Activated naive CD8-positive, alpha-beta T cell treated with anti-CD3 and anti-CD28 coated beads, Interleukin-2, amount 50 U/mL, for 16 hours (primary cell): ENCODE results near the gene SNTA1.
"Not testable (repeated sequence)": the region's sequence is repeated elsewhere in the genome, so short reads cannot be mapped to it uniquely, and the experiment has no call there.

Experiments used
- DNase-seq: peaks from one replicate; pipeline ENCODE4 v3.0.0-alpha.2; 2020; ENCODE audit warnings: low read depth, low spot score

The SNTA1 gene

DNA sequence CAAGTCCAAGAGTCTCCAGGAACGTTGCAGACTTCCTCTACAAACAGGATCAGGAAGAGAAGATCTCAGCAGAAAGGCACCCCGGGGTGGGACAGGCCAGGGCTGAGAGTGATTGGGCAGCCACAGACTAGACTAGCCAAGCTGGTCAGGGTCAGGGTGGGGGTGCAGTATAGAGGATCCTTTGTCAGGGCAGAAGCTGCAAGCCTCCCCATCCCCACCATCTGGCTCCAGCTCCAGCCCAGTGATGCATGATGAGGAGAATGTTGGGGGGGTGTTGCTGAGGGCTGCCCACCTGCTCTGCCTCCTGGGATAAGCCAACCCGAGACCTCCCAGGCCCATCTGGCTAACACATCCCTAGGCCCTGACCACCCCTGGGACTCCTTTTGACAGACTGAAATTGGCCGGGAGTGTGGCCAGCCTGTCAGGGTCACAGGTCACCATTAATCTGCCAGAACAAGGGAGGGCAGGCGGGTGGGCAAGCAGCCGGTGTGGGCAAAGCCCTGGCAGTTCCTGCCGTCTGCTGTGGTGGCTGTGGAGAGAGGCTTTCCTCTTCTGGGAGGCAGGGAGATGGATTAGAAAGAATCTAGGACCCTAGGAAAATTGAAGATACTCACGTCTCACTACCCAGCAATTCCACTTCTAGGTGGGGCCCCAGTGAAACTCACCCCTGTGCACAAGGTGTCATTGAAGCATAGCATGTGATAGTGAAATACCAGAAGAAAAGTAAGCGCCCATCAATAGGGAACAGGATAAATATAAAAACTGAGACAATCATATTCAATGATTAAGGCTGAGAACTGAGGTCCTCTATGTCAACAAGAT lies 22.1 kb upstream of the SNTA1 start:
- no peak for DNase-seq

DNA sequence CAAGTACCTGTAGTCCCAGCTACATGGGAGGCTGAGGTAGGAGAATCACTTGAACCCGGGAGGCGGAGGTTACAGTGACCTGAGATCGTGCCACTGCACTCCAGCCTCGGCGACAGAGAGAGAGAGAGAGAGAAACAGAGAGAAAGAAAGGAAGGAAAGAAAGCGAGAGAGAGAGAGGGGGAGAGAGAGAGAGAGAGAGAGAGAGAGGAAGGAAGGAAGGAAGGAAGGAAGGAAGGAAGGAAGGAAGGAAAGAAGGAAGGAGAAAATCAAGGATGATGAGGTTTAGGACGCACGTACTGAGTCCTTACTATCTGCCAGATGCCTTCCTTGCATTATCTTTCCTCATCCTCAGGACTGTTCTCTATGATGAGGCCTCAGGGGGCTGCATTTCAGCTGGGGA lies 21.2 kb upstream of the SNTA1 start:
- DNase-seq: not testable (repeated sequence)

DNA sequence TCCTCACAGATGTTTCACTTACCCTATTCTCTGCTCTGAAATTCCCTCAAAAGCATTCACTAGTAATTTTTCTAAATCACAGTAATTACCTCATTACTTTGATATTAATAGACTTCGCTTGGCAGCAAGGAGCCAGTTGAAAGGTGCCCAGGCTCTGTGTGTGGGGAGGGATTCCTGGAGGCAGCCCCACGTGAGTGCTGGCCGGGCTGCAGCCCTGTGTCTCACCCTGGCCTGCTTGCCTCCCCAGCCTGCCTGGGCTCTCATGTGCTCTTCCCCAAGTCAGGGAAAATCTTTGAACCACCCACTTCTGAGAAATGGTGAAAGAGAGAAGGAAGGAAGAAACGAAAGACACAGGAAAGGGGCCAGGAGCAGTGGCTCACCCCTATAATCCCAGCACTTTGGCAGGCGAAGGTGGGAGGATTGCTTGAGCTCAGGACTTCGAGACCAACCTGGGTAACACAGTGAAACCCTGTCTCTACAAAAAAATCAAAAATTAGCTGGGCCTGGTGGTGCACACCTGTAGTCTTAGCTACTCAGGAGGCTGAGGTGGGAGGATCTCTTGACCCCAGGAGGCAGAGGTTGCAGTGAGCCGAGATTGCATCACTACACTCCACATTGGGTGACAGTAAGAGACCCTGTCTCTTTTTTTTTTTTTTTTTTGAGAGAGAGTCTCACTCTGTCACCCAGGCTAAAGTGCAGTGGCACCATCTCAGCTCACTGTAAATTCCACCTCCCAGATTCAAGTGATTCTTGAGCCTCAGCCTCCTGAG lies 20.0 kb upstream of the SNTA1 start:
- DNase-seq: no peak

DNA sequence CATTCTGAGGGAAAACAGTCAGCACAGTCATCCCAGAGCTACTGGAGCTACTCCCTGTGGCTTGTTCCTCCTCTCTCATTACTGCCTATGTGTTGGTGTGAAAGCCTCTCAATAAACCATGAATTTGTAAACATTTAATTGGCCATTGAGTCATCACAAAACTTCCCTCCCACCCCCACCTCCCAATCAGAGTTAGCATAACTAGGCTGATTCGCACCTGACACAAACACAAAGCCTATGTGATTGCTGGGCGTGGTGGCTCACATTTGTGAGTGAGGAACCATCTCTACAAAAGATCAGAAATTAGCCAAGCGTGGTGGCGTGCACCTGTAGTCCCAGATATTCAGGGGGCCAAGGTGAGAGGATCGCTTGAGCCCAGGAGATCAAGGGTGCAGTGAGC lies 17.1 kb upstream of the SNTA1 start:
- no peak for DNase-seq

DNA sequence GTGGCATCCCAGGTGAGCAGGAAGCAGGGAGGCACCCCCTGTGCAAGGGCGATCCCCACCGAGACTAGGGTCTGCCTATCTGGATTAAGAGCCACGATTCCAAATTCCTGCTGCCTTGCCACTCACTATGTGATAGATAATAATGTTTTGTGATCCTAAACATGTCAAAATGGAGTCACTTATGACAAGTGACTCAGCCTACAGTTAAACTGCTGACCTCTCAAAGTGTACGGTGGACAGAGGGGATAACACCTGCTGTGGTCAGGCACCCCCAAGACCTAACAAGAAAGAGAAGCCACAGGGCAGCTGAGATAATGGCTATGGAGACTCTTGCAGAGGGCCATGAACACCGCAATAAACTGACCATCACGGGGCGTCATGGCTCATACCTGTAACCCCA lies 16.0 kb upstream of the SNTA1 start:
- DNase-seq: no peak

DNA sequence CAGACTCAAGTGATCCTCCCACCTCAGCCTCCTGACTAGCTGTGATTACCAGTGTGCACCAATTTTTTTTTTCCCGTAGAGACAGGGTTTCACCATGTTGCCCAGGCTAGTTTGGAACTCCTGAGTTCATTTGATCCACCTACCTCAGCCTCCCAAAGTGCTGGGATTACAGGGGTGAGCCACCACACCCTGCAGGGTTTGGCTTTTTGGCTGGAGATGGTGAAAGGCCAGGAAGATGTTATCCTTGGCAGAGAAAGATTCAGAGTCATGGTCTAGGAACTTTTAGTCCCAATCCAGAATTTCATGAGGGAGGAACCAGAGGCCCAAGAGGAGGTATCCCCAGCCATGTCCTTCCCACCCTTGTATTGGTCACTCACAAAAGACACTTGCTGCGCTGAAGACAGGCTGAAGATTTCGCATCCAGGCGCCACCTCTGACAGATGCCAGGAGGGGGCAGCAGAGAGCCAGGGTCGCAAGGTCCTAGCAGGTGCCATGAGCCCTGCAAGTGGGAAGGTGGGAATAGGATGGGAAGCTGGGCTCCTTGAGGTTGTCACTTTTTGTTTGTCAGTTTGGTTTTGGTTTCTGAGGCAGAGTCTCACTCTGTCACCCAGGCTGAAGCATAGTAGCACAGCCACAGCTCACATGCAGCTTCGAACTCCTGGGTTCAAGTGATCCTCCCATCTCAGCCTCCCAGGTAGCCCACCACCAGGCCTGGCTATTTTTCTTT lies 13.5 kb upstream of the SNTA1 start:
- DNase-seq: peak; percentile 55

DNA sequence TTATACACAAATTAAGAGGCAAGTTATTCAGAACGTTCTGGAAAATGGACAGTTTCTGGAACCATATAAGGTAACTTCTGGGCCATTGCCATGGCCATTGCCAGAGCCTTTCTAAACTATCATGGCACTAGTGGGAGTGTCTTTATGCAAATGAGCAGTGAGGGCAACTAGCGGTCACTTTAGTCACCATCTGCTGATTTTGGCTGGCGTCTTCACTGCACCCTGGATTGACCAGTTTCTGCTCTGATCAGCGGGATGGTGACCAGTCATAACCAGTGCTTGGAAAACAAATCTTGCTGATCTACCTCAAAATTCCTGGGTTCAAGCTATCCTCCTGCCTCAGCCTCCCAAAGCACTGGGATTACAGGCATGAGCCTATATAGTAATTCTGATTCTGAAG lies 7.3 kb upstream of the SNTA1 start:
- DNase-seq: no peak

DNA sequence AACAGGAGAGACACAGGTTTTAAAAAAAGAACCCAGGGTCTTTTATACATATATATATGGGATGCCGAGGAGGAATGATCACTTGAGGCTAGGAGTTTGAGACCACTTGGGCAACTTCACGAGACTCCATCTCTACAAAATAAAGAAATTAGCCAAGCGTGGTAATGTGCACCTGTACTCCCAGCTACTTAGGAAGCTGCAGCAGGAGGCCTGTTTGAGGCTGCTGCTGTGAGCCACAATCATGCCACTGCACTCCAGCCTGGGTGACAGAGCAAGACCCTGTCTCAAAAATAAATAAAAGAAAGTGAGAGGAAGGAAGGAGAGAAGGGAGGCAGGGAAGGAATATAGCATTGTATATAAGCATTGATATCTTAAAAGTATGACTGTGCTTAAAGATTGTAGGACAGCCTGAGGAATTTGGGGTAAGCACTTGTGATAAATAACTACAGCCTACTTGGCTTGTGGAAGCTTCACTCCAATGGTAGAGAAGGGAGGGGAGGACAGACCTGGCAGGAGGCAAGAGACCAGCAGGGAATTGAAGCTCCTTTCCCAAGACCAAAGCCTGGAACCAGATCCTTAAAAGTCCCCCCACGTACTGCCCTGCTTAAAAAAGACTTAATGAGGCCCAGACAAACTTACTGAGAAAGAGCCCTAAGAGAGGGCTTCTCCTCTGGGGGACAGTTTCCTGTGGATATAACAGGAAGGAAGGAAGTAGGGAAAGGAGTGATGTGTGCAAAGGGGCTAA lies 2.5 kb upstream of the SNTA1 start:
- no peak for DNase-seq

DNA sequence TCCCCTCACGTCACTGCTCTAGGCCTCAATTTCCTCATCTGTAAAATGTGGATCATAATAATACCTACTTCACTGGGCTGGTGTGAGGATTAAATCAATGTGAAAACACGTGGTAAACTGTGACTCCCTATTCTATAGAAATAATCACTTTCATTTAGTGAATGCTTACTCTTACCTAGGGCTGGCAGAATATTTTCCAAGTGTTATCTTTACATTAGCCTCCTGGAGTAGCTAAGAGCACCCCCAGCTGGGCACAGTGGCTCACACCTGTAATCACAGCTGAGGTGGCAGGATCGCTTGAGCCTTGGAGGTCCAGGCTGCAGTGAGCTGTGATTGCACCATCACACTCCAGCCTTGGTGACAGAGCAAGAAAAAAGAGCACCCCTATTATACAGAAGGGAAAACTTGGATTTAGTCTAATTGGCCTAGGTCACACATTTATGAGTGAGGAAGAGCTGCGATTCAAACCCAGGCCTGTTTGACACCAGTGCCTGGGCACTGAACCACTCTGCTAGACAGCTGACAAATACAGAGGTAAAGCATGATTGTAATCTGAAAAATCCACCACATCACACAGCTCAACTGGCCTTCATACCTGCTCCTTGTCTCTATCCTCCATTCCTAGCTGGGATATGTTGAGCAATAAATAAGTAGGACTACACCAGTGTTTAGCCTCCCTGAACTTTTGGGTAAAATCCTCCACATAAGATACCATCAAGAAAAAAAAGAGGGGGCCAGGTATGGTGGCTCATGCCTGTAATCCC lies 1.4 kb upstream of the SNTA1 start:
- no peak for DNase-seq

DNA sequence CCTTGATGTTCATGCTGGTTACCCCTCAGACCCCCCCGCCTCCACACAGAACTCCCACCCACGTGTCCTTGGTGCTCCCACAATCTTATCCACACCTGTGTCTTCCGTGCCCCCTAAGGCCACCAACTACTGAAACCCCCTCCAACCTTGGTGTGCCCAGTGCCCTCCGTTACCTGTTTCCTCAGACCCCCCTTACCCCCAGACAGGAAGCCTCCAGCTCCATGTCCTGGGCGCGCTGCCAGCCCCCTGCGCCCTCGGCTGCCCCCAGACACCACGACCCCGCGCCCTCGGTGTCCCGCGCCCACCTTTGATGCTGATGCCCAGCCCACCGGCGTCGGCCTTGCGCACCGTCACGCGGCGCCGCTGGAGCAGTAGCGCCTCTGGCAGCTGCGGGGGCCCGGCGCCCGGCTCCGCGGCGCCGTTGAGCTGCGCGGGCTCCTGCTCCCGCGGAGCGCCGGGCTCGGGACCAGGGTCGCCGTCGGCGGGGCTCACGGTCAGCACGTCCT lies 504 bp downstream of the SNTA1 start:
- DNase-seq: no peak

DNA sequence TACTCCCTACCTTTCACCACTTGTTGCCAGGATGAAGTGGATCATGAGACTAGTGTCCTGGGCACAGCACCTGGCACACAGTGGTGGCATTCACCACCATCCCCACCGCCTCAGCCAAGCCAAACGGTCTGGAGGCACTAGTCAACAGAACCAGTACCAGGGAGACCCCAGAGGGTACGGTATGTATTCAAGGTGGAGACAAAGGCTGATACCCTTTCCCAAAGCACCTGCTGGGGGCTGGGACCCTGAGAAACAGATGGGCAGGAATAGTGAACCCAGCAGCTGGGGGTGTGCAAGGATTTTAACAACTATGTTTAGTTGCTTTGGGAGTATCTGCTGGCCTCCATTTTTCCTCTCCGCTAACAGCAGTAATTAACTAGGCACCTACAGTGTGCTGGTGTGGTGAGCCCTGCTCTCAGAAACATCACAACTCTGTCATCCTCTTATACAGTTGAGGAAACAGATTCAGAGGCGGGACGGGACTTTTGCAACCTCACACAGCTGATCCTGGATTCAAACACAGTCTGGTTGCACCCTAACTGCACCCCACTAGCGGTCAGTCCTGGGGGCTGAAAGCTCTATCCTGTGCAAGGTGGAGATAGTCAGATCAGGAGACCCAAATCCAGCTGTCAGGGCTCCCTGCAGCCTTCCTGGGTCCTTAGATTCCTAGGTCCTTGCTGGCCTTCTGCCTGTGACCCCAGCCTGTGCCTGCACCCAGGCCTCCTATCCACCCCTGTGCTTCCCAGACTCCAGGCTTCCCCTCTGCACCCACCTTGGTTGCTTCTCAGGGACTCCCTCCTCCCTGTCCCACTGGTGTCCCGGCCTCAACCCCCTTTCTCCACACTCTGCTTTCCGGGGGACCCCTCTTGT lies 1.2 kb downstream of the SNTA1 start:
- DNase-seq: no peak

DNA sequence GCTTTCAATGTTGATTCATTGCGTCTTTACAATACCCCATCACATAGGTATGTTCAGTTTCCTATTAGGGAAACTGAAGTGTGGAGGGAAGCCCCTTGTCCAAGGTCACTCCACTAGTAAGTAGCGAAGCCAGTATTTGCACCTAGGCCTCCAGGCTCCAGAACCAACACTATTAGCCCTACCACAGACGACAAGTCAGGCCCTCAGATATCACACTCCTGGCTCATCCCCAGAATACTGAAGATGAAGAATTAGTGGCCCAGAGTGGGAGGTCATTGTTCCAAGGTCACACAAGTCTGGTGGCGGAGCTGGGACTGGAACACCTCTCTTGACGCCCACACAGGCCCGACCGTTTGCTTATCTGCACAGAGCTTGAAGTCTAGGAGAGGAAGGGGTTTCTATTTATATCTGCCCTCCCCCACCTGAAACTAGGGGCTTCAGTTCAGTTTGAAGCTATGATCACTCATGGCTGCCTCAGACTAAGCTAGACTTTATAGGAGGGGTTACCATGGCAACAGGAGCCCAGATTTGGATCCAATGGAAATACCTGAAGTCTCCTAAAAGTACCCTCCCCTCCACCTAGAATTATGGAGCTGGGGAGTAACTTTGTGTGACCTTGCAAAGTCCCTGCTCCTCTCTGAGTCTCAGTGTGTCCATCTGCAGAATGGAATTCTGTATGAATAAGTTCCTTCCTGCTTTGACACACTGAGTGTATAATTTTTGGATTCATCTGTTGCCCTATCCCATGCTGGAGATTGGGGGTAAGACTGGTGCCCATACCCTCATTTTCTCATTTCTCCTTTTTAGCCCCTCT lies 2.2 kb downstream of the SNTA1 start:
- no peak for DNase-seq

DNA sequence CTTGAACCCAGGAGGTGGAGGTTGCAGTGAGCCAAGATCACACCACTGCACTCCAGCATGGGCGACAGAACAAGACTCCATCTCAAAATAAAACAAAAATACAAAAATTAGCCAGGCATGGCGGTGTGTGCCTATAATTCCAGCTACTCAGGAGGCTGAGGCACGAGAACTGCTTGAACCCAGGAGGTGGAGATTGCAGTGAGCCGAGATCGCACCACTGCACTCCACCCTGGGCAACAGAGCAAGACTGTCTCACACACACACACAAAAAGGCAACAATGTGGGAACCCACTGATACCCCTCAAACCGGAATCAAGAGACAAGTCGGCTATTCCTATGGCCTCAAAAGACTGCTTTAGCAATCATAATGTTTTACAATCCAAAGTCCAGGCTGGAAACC lies 3.0 kb downstream of the SNTA1 start:
- not testable (repeated sequence) for DNase-seq

DNA sequence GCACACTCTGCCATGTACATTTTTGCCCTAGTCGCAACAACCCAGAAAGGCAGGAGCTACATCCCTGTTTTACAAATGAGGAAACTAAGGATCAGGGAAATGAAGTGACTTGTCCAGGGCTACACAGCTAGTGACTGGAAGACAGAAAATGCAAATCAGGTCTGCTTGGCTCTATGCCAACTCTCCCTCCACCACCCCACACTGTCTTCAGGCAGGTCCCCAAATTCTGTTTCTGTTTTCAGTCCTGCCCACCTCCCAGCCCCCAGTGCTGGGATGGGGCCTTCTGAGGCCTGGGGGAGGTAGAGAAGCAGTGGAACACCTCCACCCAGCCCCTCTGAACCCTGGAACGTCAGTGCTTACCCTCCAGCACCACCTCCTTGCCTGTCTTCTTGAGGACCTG lies 5.1 kb downstream of the SNTA1 start:
- no peak for DNase-seq

DNA sequence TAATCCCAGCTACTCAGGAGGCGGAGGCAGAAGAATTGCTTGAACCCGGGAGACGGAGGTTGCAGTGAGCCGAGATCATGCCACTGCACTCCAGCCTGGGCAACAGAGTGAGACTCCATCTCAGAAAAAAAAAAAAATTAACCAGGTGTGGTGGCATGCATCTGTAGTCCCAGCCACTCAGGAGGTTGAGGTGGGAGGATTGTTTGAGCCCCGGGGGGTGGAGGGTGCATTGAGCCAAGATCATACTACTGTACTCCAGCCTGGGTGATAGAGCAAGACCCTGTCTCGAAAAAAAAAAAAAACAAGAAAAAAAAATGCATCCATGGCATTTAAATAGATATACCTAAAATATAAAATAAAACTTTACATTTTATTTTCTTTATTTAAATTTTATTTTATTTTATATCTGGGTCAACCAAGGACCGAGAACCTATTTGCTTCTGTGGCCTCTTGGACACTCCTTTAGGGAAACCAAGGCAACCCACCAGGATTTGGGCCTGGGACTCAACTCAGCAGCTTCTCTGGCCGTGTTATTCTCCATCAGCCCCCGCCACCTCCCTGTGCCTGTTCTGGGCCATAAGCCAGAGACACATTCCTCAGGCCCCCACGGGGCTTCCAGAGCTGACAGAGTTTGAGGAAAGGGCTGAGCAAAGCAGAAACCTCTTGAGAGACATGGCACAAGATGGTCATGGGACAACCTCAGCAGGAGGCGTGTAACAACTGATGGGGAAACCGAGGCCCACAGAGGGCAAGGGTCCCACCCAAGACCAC lies 6.2 kb downstream of the SNTA1 start:
- no peak for DNase-seq

DNA sequence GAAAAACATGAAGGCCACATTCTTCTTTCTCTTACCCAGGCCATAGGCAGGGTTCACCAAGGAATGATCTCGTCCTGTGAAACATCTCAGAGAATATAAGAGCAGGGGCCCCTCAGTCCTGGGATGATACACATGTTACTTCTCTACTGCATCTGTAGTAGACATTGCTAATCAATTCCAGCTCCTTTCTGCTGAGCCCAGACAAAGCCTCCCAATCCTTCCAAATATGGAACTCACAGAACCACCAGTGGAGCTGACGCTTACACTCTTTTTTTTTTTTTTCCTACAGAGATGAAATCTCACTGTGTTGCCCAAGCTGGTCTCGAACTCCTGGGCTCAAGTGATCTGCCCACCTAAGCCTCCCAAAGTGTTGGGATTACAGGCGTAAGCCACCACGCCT lies 9.1 kb downstream of the SNTA1 start:
- no peak for DNase-seq

DNA sequence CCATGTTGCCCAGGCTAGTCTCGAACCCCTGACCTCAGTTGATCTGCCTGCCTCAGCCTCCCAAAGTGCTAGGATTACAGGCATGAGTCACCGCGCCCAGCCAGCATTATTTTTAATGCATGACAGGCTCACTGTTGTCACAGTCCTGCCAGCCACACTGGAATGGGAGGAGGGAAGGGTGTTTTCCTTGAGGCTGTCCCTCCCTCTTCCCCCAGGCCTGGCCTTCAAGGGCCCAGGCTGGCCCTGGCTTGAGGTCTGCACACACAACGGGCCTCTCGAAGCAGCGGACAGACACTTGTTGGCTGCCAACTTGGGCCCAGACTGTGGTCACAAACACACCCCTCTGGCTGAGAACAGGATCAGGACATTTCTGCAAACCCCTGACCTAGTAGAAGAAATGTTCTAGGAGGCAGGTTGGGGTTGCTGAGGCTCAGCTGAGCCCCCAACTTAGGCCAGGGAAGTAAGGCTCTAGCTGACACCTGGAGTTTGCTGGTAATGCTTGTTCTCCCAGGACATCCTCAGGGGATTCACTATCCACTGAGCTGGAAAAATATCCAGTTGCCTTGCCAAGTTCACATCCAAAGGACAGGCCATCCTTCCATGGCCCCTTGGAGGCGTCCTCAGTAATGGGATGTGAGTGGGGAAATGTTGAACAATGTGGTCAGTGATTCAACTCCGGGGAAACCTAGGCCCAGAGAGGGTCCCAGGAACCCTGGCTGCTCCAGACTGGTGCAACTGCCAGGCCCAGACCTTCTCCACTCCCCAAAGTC lies 9.9 kb downstream of the SNTA1 start:
- no peak for DNase-seq
